GM23338 (cell line): ENCODE data around the gene RAB11FIP3. TPM values are rescaled to one million over a fixed set of nuclear protein-coding genes. Genes with fewer than 3 reads are reported as not detected.

ENCODE experiments used
- ATAC-seq: fragments of 200-7000 bp; cut with Tn5 transposase; 3 replicates; pipeline ENCODE4 v1.9.1; 2020
- DNase-seq: peaks from one replicate; pipeline ENCODE4 v3.0.0-alpha.2; 2015; ENCODE audit warnings: low spot score
- H2AFZ ChIP-seq: fragments of 200-600 bp; sonication (generic); 2 replicates; pipeline ENCODE4 v1.8.0; 2016; ENCODE audit warnings: antibody characterized with exemption, mild to moderate bottlenecking, moderate library complexity
- H3F3A ChIP-seq: fragments of 200-600 bp; sonication (generic); replicated peaks from 2 replicates; pipeline ENCODE4 v1.8.0; 2017; ENCODE audit warnings: antibody characterized with exemption, mixed run types, low read depth
- H3K27ac ChIP-seq: fragments of 200-600 bp; sonication (generic); 2 replicates; pipeline ENCODE4 v1.6.1; 2016; ENCODE audit warnings: low read depth
- H3K27me3 ChIP-seq: fragments of 200-600 bp; sonication (generic); 2 replicates; pipeline ENCODE4 v1.8.0; 2016; ENCODE audit warnings: mild to moderate bottlenecking, mixed run types, moderate library complexity; ENCODE audit not compliant: insufficient read depth
- H3K36me3 ChIP-seq: fragments of 200-600 bp; sonication (generic); 2 replicates; pipeline ENCODE4 v1.8.0; 2016; ENCODE audit warnings: mild to moderate bottlenecking; ENCODE audit not compliant: insufficient read depth
- H3K4me1 ChIP-seq: fragments of 200-600 bp; sonication (generic); 2 replicates; pipeline ENCODE4 v1.8.0; 2016; ENCODE audit warnings: mild to moderate bottlenecking, moderate library complexity; ENCODE audit not compliant: insufficient read depth
- H3K4me2 ChIP-seq: fragments of 200-600 bp; sonication (generic); 2 replicates; pipeline ENCODE4 v1.7.1; 2017; ENCODE audit warnings: mixed run types
- H3K4me3 ChIP-seq: fragments of 200-600 bp; sonication (generic); 2 replicates; pipeline ENCODE4 v1.6.1; 2016; ENCODE audit warnings: mixed run types
- H3K79me2 ChIP-seq: fragments of 200-600 bp; sonication (generic); replicated peaks from 2 replicates; pipeline ENCODE4 v1.8.0; 2017; ENCODE audit warnings: mild to moderate bottlenecking; ENCODE audit not compliant: insufficient read depth
- H3K9me2 ChIP-seq: fragments of 200-600 bp; sonication (generic); 2 replicates; pipeline ENCODE4 v1.8.0; 2017; ENCODE audit not compliant: insufficient read depth
- H4K20me1 ChIP-seq: fragments of 200-600 bp; sonication (generic); replicated peaks from 2 replicates; pipeline ENCODE4 v1.8.0; 2017; ENCODE audit warnings: mild to moderate bottlenecking; ENCODE audit not compliant: insufficient read depth
- H3K27ac Mint-ChIP-seq: 2 replicates; pipeline ENCODE4 v1.8.0; 2020; ENCODE audit warnings: inconsistent platforms, mild to moderate bottlenecking, moderate library complexity, mixed read lengths
- H3K27me3 Mint-ChIP-seq: 3 replicates; pipeline ENCODE4 v1.8.0; 2022; ENCODE audit warnings: low read depth, mild to moderate bottlenecking, moderate library complexity, mixed read lengths, inconsistent platforms; ENCODE audit not compliant: insufficient read depth, poor library complexity
- H3K36me3 Mint-ChIP-seq: 3 replicates; pipeline ENCODE4 v1.8.0; 2021; ENCODE audit warnings: low read depth, mild to moderate bottlenecking, inconsistent platforms, moderate library complexity, mixed read lengths
- H3K4me1 Mint-ChIP-seq: 3 replicates; pipeline ENCODE4 v1.8.0; 2020; ENCODE audit warnings: mild to moderate bottlenecking, inconsistent platforms, mixed read lengths
- H3K4me3 Mint-ChIP-seq: 3 replicates; pipeline ENCODE4 v1.8.0; 2021; ENCODE audit warnings: moderate library complexity, mild to moderate bottlenecking, inconsistent platforms, mixed read lengths
- H3K9me3 Mint-ChIP-seq: 3 replicates; pipeline ENCODE4 v1.8.0; 2020; ENCODE audit warnings: moderate library complexity, mild to moderate bottlenecking, inconsistent platforms, mixed read lengths
- CREB1 ChIP-seq: fragments of 250-450 bp; sonication (Bioruptor Pico); IDR thresholded peaks from 2 replicates; pipeline ENCODE4 v1.5.0; 2020; ENCODE audit warnings: low read depth, mild to moderate bottlenecking, moderate library complexity
- EZH2 ChIP-seq: fragments of 200-600 bp; sonication (generic); IDR thresholded peaks from one replicate; pipeline ENCODE4 v1.8.0; 2017; ENCODE audit warnings: antibody characterized with exemption, mild to moderate bottlenecking, low read depth; ENCODE audit not compliant: unreplicated experiment
- EZH2phosphoT487 ChIP-seq: fragments of 200-600 bp; sonication (generic); IDR thresholded peaks from one replicate; pipeline ENCODE4 v1.8.1; 2018; ENCODE audit warnings: antibody characterized with exemption; ENCODE audit not compliant: unreplicated experiment
- JUNB ChIP-seq: IDR thresholded peaks from one replicate; pipeline ENCODE4 v1.6.1; 2016; ENCODE audit warnings: antibody characterized with exemption; ENCODE audit not compliant: unreplicated experiment
- NANOG ChIP-seq: IDR thresholded peaks from 2 replicates; pipeline ENCODE4 v1.6.1; 2016; ENCODE audit warnings: antibody characterized with exemption, borderline replicate concordance
- POLR2AphosphoS5 ChIP-seq: IDR thresholded peaks from 2 replicates; pipeline ENCODE4 v1.6.1; 2016; ENCODE audit warnings: antibody characterized with exemption, low read depth
- STAT1 ChIP-seq: IDR thresholded peaks from one replicate; pipeline ENCODE4 v1.6.1; 2016; ENCODE audit warnings: antibody characterized with exemption; ENCODE audit not compliant: unreplicated experiment
- ZNF114 ChIP-seq: fragments of 250-450 bp; sonication (Bioruptor Pico); IDR thresholded peaks from 2 replicates; pipeline ENCODE4 v1.5.0; 2020; ENCODE audit warnings: mild to moderate bottlenecking, moderate library complexity
- ZNF331 ChIP-seq: fragments of 250-450 bp; sonication (Bioruptor Pico); IDR thresholded peaks from 2 replicates; pipeline ENCODE4 v1.5.0; 2020; ENCODE audit warnings: low read depth, mild to moderate bottlenecking, moderate library complexity
- polyA plus RNA-seq: library from polyadenylated mRNA; unstranded; fragments of >200 nt; fragmentation: Nextera tagmentation; extraction: Ambion mirVana; gene quantifications from 2 replicates; pipeline ENCODE4 v1.2.1, GENCODE V29; 2016
- total RNA-seq: library from RNA; depleted of rRNA; stranded (reverse); fragments of >200 nt; shearing (Covaris generic); gene quantifications from 2 replicates; pipeline ENCODE4 v1.2.3, GENCODE V29; 2014
- TF ChIP-seq, protein P1 (sequence below): IDR thresholded peaks from 2 replicates; pipeline ENCODE4 v1.6.1; 2016; ENCODE audit warnings: antibody characterized with exemption
- TF ChIP-seq, protein P2 (sequence below): fragments of 250-450 bp; sonication (Bioruptor Pico); IDR thresholded peaks from 2 replicates; pipeline ENCODE4 v1.5.0; 2020; ENCODE audit warnings: mild to moderate bottlenecking, moderate library complexity

The RAB11FIP3 gene
- total and polyA plus RNA-seq, 2 experiments from 2014 or later, result 3.2 to 29.2 TPM

DNA sequence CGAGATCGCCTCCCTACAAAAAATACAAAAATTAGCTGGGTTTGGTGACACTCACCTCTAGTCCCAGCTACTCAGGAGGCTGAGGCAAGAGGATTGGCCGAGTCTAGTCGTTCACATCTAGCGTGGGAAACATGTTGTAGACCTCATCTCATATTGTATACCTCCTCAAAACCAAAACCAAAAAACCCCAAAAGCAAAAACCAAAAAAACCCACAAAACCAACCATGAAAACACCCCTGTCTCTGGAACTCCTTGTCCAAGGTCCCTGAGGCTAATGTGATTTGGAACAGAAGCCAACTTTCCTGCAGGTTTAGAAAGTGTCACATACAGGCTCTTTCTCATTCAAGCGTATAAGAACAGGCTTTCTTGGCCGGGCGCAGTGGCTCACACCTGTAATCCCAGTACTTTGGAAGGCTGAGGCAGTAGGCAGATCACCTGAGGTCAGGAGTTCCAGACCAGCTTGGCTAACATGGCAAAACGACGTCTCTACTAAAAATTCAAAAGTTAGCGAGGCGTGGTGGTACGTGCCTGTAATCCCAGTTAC, 29.0 kb downstream of the RAB11FIP3 start:
- Mint-ChIP-seq H3K27ac (peak overlapping the region; percentile 40; the same call in 1 of the 2 replicates), H3K9me3 (no peaks in the 10 kb centered on the region; the same call in 2 of the 3 replicates), H3K4me1 (peaks cover 24% of the 10 kb centered on the region), H3K27me3 (peaks cover 6% of the 10 kb centered on the region), H3K4me3 (no peak overlapping the region), H3K36me3 (peaks cover 4% of the 10 kb centered on the region; the same call in 1 of the 3 replicates)
- 0 out of 2 replicates have a peak, but pooled peaks cover 13% of the 10 kb centered on the region for H3F3A ChIP-seq
- H3K36me3 ChIP-seq, result no peaks in the 10 kb centered on the region
- ATAC-seq (no peak), DNase-seq (no peak)
- no peak overlapping the region for H3K4me2 ChIP-seq
- TF ChIP-seq STAT1 (no peak), ZNF331 (no peak), EZH2phosphoT487 (no peak)
- TF ChIP-seq, protein P1, sequence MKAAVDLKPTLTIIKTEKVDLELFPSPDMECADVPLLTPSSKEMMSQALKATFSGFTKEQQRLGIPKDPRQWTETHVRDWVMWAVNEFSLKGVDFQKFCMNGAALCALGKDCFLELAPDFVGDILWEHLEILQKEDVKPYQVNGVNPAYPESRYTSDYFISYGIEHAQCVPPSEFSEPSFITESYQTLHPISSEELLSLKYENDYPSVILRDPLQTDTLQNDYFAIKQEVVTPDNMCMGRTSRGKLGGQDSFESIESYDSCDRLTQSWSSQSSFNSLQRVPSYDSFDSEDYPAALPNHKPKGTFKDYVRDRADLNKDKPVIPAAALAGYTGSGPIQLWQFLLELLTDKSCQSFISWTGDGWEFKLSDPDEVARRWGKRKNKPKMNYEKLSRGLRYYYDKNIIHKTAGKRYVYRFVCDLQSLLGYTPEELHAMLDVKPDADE, result no peak
- no peaks in the 10 kb centered on the region for H3K9me2 ChIP-seq
- H3K27ac ChIP-seq, result no peak overlapping the region
- H3K79me2 ChIP-seq, result no peaks in the 10 kb centered on the region; the same call in 1 of the 2 replicates
- H3K4me1 ChIP-seq, result no peaks in the 10 kb centered on the region; the same call in 1 of the 2 replicates
- no peaks in the 10 kb centered on the region for H3K27me3 ChIP-seq
- H3K4me3 ChIP-seq, result no peak overlapping the region
- H4K20me1 ChIP-seq, result peaks cover 3% of the 10 kb centered on the region; the same call in 1 of the 2 replicates
- H2AFZ ChIP-seq, result no peak overlapping the region

DNA sequence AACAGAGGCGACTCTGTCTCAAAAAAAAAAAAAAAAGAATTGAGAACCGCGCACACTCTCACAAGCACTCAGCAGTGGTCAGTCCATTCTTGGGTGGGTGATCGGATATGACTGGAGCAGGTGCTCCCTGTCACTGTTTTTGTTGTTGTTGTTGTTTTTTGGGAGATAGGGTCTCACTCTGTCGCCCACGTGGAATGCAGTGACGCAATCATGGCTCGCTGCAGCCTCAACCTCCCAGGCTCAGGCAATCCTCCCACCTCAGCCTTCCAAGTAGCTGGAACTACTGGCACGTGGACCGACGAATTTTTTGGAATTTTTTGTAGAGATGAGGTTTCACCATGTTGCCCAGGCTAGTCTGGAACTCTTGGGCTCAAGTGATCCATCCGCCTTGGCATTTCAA, 30.0 kb downstream of the RAB11FIP3 start:
- Mint-ChIP-seq H3K9me3 (no peaks in the 10 kb centered on the region; the same call in 2 of the 3 replicates), H3K27ac (no peak overlapping the region), H3K4me1 (peaks cover 21% of the 10 kb centered on the region), H3K4me3 (no peak overlapping the region), H3K27me3 (peaks cover 6% of the 10 kb centered on the region), H3K36me3 (peaks cover 4% of the 10 kb centered on the region; the same call in 1 of the 3 replicates)
- Histone ChIP-seq H3K4me1 (no peaks in the 10 kb centered on the region; the same call in 1 of the 2 replicates), H3K4me3 (no peak overlapping the region), H3K27ac (no peak overlapping the region), H3F3A (0 out of 2 replicates have a peak, but pooled peaks cover 13% of the 10 kb centered on the region), H3K36me3 (no peaks in the 10 kb centered on the region), H2AFZ (no peak overlapping the region), H3K27me3 (no peaks in the 10 kb centered on the region), H3K79me2 (no peaks in the 10 kb centered on the region; the same call in 1 of the 2 replicates), H3K4me2 (no peak overlapping the region), H4K20me1 (peaks cover 3% of the 10 kb centered on the region; the same call in 1 of the 2 replicates), H3K9me2 (no peaks in the 10 kb centered on the region)
- ATAC-seq (no peak), DNase-seq (no peak)
- TF ChIP-seq EZH2 (no peak), POLR2AphosphoS5 (no peak), JUNB (no peak), NANOG (no peak), ZNF114 (CRISPR knock-in tag) (no peak), ZNF331 (no peak), CREB1 (CRISPR knock-in tag) (no peak)
- TF ChIP-seq, protein P1, result no peak
- TF ChIP-seq, protein P2, sequence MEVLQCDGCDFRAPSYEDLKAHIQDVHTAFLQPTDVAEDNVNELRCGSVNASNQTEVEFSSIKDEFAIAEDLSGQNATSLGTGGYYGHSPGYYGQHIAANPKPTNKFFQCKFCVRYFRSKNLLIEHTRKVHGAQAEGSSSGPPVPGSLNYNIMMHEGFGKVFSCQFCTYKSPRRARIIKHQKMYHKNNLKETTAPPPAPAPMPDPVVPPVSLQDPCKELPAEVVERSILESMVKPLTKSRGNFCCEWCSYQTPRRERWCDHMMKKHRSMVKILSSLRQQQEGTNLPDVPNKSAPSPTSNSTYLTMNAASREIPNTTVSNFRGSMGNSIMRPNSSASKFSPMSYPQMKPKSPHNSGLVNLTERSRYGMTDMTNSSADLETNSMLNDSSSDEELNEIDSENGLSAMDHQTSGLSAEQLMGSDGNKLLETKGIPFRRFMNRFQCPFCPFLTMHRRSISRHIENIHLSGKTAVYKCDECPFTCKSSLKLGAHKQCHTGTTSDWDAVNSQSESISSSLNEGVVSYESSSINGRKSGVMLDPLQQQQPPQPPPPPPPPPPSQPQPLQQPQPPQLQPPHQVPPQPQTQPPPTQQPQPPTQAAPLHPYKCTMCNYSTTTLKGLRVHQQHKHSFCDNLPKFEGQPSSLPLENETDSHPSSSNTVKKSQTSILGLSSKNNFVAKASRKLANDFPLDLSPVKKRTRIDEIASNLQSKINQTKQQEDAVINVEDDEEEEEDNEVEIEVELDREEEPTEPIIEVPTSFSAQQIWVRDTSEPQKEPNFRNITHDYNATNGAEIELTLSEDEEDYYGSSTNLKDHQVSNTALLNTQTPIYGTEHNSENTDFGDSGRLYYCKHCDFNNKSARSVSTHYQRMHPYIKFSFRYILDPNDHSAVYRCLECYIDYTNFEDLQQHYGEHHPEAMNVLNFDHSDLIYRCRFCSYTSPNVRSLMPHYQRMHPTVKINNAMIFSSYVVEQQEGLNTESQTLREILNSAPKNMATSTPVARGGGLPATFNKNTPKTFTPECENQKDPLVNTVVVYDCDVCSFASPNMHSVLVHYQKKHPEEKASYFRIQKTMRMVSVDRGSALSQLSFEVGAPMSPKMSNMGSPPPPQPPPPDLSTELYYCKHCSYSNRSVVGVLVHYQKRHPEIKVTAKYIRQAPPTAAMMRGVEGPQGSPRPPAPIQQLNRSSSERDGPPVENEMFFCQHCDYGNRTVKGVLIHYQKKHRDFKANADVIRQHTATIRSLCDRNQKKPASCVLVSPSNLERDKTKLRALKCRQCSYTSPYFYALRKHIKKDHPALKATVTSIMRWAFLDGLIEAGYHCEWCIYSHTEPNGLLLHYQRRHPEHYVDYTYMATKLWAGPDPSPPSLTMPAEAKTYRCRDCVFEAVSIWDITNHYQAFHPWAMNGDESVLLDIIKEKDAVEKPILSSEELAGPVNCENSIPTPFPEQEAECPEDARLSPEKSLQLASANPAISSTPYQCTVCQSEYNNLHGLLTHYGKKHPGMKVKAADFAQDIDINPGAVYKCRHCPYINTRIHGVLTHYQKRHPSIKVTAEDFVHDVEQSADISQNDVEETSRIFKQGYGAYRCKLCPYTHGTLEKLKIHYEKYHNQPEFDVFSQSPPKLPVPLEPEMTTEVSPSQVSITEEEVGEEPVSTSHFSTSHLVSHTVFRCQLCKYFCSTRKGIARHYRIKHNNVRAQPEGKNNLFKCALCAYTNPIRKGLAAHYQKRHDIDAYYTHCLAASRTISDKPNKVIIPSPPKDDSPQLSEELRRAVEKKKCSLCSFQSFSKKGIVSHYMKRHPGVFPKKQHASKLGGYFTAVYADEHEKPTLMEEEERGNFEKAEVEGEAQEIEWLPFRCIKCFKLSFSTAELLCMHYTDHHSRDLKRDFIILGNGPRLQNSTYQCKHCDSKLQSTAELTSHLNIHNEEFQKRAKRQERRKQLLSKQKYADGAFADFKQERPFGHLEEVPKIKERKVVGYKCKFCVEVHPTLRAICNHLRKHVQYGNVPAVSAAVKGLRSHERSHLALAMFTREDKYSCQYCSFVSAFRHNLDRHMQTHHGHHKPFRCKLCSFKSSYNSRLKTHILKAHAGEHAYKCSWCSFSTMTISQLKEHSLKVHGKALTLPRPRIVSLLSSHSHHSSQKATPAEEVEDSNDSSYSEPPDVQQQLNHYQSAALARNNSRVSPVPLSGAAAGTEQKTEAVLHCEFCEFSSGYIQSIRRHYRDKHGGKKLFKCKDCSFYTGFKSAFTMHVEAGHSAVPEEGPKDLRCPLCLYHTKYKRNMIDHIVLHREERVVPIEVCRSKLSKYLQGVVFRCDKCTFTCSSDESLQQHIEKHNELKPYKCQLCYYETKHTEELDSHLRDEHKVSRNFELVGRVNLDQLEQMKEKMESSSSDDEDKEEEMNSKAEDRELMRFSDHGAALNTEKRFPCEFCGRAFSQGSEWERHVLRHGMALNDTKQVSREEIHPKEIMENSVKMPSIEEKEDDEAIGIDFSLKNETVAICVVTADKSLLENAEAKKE (CRISPR knock-in tag), result no peak
